Hindlimb muscle (tissue), 1 donor: ENCODE measurements around the gene TCF7. TPM values are rescaled to one million over a fixed set of nuclear protein-coding genes. Genes with fewer than 3 reads are reported as not detected.

ENCODE experiments used
- DNase-seq: peaks from one replicate; pipeline ENCODE4 v3.0.0-alpha.2; 2013
- polyA plus RNA-seq: library from polyadenylated mRNA; unstranded; fragments of 120-200 nt; gene quantifications from one replicate; pipeline ENCODE4 v1.2.1, GENCODE V29; 2013; ENCODE audit not compliant: insufficient read length

Gene TCF7
- 2.3 TPM for polyA plus RNA-seq

GRCh38 chr5:134113902-134114875 lies at the start of gene TCF7:
Gene TCF7 (plus strand): TSS chr5:134114681. CDS start chr5:134114907, 226 bp downstream.
- peak; percentile 54 for DNase-seq

DNA sequence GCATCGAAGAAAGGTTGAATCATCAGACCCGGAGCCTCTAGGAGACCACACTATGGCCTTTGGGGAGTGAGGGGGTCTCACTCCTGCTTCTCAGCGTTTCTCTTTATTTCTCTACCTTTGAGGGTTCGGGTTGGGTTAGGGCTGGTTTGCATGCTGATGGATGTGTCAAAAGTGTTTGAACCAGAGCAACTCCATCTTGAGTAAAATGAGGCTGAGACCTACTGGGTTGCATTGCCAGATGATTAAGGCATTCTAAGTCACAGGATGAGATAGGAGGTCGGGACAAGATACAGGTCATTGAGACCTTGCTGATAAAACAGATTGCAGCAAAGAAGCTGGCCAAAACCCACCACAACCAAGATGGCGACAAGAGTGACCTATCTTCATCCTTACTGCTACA lies 44.9 kb upstream of the TCF7 start:
- DNase-seq: no peak

GRCh38 chr5:134070725-134071613 lies 43.5 kb upstream of the TCF7 start:
- no peak for DNase-seq

GRCh38 chr5:134071614-134072207 lies 42.8 kb upstream of the TCF7 start:
- DNase-seq: no peak

DNA sequence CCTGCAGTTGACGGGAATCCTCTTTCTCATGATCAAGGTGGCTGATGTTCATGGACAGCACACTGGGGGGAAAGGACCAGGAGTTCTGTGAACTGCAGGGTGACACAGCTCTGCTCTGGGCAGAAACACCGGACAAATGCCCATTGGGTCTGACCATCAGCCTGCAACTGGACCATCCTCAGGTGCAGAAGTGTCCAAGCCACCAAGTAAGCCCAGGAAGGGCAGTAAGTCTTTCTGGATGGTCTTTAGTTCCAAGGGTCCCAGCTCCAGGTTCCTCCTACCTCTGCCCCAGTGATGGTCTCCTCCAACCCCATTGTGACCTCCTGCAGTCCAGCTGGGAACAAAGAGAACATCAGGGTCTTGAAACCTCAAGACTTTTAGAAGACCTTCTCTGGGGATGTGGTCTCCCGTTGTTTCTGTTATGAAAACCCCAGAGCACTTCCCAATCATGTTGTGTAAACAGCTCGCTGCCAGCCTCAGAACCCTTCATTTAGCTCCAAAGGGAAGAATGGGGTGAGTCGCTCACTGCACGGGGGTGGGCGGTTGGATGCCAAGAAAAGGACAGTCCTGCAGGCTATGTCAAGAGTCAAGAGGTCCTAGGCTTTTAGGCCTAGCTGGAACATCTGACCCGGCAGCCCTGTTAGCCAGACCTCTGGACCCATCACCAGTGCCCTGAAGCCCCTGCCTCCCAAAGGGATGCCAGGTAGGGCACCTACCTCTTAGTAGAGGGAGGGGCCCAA lies 41.8 kb upstream of the TCF7 start:
- DNase-seq: no peak

DNA sequence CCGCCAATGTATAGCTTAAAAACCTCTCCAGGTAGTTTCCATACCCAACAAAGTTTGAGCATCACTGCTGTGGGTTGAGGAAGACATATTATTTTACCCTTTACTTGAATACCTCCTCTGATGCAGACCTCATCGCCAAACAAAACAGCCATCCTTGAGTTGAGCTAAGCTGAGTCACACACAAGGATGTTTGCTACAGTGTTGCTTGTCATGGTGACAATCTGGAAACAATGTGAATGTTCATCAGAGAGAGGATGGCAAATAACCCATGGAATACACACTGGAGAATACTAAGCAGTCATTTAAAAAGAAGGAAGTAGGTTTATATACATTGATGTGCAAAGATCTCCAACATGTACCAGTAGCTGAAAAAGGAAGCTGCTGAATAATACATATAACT lies 41.1 kb upstream of the TCF7 start:
- no peak for DNase-seq

DNA sequence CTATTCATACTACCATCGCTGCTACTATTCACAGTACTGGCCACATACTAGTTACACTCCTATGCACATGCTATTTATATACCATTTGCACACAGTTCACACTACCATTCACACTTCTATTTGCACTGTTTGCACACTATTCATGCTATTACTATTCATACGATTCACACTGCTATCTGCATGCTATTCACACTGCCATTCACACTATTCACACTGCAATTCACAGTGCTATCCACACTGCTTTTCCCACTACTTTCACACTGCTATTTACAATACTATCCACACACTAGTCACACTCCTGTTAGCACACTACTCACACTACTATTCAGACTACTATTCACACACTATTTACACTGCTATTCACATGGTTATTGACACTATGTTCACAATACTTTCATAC lies 39.4 kb upstream of the TCF7 start:
- DNase-seq: no peak

DNA sequence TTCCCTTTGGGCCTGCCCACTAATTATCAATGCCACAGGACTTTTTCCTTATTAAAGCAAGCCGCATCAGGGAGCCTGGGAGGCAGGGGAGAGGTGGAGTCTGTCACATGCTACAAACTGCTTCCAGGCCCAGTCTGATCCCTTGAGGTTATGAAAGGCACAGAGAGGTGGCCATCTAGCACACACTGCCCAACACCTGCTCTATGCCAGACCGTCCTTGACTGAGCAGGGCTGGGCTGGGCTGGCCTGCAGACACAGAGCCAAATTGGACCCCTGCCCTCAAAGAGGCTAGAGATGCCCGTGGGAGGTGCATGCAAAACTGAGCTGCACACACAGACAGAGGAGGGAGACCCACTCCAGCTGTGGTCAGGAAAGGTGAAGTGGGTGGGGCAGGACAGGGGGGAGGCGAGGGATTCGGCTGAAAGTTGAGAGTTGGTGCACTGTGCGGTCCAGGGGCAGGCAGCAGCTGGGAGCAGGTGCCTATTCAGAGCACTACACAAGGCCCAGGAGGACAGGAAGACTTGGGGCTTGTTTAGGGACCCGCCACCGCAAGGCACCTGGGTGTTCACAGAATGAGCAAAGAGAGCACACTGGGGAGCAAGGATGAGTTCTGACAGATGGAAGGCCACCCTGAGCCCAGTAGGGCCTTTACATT lies 36.4 kb upstream of the TCF7 start:
- no peak for DNase-seq

DNA sequence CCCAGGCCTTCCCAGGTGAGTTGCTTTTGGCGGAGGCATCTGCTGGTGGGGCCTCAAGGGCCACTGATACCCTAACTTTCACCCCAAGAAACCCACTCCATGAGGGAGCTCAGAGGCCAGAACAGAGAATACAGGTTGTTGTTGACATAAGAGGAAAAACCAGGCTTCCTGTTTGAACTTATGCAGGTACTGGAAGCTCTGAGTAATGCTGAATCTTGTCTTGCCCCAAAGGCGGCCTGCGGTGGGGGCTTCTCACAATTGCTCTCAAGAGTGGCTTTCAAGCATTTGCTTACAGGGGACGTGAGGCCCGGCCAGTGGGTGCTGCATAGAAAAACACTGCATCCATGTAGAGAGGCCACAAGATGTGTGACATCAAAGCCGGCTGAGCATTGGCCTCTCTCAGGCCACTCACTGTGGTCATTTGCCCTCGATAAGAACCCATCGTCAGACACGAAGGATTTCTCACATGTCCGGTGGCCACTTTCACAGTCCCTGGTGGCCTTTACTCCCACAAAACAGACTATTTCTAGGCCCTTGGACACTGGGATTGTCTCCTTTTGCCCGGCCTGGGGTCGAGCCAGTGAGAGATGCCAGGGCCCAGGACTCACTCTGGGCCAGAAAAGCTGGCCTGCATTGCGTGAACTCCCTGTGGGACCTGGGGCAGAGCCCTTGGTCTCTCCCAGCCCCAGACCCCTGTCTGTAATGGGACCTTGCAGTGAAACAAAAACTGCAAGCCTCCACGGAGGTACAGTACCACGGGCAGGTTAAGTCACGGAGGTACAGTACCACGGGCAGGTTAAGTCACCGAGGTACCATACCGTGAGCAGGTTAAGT lies 34.5 kb upstream of the TCF7 start:
- no peak for DNase-seq

- no peak for DNase-seq
Measured at GRCh38 chr5:134082264-134082992, 32.1 kb upstream of the TCF7 start.

GRCh38 chr5:134083517-134083916 lies 31.0 kb upstream of the TCF7 start:
- DNase-seq: no peak

GRCh38 chr5:134084022-134084565 lies 30.4 kb upstream of the TCF7 start:
- DNase-seq: no peak

DNA sequence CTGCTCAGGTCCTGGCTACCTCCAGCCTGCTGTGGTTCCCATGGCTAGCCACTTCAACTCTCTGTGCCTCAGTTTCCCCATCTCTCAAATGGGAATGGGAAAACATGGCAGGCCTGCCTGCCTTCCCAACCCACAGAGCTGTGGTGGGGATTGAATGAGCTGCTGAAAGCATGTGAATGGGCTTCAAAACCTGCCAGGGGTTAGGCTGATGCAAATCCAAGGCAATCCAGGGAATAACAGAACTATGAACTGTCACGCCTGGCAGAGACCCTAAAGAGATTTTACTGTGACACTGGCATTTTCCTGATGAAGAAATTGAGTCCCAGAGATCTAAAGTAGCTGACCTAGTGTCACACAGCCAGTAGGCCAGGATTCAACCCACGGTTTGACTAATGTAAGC lies 29.9 kb upstream of the TCF7 start:
- no peak for DNase-seq

GRCh38 chr5:134085411-134085810 lies 29.1 kb upstream of the TCF7 start:
- DNase-seq: no peak

DNA sequence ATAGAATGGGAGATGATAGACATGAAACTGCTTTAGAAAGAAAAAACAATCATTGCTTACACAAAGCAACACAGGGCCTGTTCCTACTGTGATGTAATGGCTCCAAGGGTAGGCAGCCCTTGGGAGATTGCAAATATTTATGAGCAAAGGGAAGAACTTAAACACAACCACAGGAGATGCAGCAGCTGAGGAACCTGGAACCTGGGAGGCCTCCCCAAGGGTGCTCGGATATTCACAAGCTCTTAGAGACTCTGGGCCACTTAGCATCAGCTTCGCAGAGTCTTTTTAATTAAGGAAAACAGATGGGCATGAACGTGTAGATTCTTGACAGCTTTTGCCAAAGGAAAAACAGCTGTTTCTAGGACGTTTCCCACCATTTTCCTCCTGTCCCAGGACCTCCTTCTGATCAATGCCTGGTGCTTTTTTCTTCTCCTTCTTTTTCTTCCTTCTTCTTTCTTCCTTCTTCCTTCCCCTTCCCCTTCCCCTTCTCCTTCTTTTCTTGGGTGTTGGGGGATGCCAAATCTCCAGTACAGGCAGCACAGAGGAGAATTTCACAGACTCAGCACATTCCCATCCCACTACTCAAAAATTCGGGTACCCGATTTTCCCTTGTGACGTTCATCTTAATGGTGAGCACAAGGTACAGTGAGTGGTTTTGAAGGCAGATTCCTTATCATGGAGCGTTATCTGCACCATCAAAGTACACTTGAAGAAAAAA lies 28.1 kb upstream of the TCF7 start:
- DNase-seq: no peak

DNA sequence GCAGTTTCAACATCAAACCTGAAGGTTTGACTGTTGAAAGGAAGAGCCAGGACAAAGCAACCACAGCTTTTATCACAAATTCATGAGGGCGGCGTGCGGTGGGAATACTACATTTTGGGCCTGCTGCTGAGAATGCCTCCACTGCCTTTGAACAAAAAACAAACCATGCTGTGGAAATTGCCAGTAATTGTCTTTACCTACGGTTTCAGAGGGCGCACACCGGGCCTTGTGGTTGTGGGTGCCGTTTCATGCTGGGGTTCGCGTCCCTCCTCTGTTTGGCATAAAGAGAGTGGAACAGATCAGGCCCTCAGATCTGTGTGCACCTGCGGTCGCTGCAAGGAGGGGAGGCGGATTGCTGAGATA lies 27.6 kb upstream of the TCF7 start:
- DNase-seq: no peak

DNA sequence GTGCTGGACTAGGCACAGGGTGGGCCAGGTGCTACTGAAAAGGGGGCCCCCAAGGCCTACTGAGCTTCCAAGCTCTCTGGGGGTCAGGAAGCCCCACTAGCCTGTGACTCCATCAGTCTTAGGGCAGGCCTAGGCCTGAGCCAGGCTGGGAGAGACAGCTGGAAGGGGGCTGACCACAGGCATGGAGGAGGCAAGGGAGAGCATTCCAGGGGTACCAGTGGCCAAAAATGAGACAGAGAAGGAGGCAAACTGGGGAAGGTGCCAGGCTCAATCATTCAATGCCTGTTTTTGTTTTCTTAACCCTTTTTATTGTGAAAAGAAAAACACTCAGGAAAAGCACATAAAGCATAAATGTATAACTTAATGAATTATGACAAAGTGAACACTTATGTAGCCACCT lies 26.2 kb upstream of the TCF7 start:
- DNase-seq: no peak

- no peak for DNase-seq
Measured at GRCh38 chr5:134088994-134089560, 25.4 kb upstream of the TCF7 start.

DNA sequence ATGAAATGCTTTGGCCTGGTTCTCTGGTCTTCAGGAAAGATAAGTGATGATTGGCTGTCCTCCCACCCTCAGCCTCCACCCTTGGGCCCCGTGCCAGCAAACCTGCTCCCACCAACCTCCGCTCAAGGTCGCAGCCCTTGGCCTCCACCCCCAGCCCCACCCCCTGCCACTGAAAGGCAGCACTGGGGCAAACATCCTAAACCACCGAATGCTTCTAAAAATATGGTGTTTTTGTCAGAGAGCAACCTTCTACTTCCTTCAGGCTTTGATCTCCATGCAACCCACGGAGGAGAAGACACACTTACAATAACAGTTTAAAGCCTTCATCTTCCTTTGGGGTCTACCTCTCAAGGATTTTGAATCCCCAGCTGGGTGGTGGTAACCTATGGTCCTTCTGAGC lies 24.0 kb upstream of the TCF7 start:
- DNase-seq: no peak
